Body of pancreas (tissue), 4 donors: ENCODE measurements around the gene ADGRD2.

ENCODE experiments used
- POLR2A ChIP-seq, 3 donors: fragments of 450-650 bp; IDR thresholded peaks; one replicate each; pipeline ENCODE4 v1.6.1; 2016; ENCODE audit warnings: antibody characterized with exemption in 3 of 3, mild to moderate bottlenecking in 2 of 3
- TF ChIP-seq, protein P1 (sequence below), 7 experiments: fragments of 450-650 bp in 4 of 7; fragments of 200-600 bp in 3 of 7; sonication (generic) in 3 of 7; IDR thresholded peaks; one replicate each; pipeline ENCODE4 v1.5.1; 2016 to 2019; ENCODE audit warnings: antibody characterized with exemption in 7 of 7

DNA sequence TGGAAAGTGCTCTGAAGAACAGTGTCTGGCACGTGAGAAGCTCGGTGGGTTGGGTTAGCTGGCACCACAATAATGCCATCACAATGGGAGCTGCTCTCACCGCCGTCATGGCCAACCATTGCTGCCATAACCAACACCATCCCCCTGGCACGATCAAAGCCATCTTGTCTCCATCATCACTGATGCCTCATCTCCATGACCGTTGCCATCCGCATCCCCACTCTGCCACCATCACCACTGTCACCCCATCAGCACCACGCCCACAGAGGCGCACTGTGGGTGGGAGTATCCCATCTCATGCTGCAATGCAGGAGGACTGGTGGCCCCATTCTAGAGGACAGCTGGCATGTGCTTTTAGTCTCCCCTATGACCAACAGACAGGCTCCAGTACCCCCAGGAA lies 33.2 kb downstream of the ADGRD2 start:
- TF ChIP-seq, protein P1, sequence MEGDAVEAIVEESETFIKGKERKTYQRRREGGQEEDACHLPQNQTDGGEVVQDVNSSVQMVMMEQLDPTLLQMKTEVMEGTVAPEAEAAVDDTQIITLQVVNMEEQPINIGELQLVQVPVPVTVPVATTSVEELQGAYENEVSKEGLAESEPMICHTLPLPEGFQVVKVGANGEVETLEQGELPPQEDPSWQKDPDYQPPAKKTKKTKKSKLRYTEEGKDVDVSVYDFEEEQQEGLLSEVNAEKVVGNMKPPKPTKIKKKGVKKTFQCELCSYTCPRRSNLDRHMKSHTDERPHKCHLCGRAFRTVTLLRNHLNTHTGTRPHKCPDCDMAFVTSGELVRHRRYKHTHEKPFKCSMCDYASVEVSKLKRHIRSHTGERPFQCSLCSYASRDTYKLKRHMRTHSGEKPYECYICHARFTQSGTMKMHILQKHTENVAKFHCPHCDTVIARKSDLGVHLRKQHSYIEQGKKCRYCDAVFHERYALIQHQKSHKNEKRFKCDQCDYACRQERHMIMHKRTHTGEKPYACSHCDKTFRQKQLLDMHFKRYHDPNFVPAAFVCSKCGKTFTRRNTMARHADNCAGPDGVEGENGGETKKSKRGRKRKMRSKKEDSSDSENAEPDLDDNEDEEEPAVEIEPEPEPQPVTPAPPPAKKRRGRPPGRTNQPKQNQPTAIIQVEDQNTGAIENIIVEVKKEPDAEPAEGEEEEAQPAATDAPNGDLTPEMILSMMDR (IDR thresholded peaks at IDR 0.05) = no peak
- TF ChIP-seq POLR2A (IDR thresholded peaks at IDR 0.05) = no peak
